Measurements from ENCODE around the gene ZMYND19.
"Not testable (repeated sequence)": the region's sequence is repeated elsewhere in the genome, so short reads cannot be mapped to it uniquely, and the experiment has no call there.

ZMYND19 gene

DNA sequence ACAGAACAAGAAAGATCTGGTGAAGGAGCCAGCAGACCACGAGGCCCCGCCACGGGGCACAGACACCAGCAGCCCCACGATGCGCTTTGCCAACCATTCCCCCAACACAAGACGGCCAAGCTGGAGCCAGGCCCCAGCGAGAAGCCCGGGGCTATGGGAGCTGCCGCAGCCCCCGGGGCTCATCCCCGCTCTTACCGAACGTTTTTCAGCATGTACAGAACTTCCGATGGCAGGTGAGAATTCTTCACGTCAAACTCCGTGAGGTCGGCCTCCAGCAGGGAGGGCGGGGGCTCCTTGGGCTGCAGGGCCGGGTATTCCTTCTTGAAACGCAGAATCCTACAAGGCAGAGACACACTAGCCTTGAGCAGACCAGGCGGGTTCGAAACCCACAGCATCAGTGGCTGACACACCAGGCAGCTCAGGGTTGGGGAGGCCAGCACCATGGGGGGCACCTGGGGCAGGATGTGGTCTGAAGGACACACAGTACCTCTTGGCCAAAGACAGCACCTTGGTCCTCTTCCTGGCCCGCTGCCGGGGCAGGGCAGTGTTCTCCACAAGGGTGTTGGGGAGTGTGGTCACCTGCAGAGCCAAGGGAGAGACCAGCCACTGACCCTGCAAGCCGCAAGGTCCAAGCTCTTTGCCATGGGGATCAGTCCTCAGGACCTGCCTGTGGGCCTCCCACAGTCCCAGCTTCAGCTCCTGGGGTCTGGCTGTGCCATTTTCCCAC is 46.9 kb downstream of the ZMYND19 start:
- TF ChIP-seq, protein P1, sequence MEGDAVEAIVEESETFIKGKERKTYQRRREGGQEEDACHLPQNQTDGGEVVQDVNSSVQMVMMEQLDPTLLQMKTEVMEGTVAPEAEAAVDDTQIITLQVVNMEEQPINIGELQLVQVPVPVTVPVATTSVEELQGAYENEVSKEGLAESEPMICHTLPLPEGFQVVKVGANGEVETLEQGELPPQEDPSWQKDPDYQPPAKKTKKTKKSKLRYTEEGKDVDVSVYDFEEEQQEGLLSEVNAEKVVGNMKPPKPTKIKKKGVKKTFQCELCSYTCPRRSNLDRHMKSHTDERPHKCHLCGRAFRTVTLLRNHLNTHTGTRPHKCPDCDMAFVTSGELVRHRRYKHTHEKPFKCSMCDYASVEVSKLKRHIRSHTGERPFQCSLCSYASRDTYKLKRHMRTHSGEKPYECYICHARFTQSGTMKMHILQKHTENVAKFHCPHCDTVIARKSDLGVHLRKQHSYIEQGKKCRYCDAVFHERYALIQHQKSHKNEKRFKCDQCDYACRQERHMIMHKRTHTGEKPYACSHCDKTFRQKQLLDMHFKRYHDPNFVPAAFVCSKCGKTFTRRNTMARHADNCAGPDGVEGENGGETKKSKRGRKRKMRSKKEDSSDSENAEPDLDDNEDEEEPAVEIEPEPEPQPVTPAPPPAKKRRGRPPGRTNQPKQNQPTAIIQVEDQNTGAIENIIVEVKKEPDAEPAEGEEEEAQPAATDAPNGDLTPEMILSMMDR (conservative IDR thresholded peaks at IDR 0.05; ENCODE audit: low read depth, low read length) = no peak
- H3K4me3 ChIP-seq (ENCODE audit: low read length) = no peak overlapping the region
- DNase-seq (ENCODE audit: low read depth) = no peak

DNA sequence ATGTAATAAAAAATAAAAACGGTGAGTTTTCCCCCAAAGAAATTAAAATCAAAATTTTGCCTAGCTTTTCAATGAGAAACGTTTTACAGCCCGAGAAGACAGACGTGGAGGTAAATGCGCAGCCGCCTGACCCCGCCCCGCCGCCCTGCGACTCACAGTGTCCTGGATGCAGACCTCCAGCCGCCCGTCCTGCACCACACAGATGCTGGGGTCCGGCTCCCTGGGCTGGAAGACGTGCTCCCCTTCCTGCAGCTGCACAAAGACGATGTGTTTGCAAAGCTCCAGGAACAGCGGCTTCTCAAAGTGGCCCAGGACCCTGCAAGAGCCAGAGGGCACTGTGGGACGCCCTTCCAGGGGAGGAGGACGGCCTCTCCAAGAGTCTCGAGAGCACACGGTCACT is 47.8 kb downstream of the ZMYND19 start:
- TF ChIP-seq, protein P1 (conservative IDR thresholded peaks at IDR 0.05; ENCODE audit: low read depth, low read length) = no peak
- H3K4me3 ChIP-seq (ENCODE audit: low read length) = no peak overlapping the region
- no peak for DNase-seq (ENCODE audit: low read depth)

DNA sequence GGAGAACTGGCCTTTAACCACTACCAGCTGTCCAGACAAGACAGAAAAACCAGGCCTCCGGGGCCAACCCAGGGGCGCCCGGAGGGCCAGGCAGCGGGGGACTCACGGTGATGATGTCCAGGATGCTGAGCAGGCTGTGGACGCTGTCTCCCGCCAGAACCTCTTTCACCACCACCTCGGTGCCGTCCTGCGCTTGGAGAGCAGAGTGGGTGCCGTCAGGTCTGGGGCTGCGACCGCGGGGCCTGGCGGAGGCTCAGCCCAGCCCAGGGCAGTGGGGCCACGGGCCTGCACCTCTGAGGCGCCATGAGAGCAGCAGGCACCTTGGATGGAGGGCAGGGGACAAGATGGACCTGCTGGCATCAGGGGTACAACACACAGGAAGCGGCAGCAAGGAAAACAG is 49.8 kb downstream of the ZMYND19 start:
- DNase-seq (ENCODE audit: low read depth) = no peak
- no peak overlapping the region for H3K4me3 ChIP-seq (ENCODE audit: low read length)
- TF ChIP-seq, protein P1 (conservative IDR thresholded peaks at IDR 0.05; ENCODE audit: low read depth, low read length) = no peak

DNA sequence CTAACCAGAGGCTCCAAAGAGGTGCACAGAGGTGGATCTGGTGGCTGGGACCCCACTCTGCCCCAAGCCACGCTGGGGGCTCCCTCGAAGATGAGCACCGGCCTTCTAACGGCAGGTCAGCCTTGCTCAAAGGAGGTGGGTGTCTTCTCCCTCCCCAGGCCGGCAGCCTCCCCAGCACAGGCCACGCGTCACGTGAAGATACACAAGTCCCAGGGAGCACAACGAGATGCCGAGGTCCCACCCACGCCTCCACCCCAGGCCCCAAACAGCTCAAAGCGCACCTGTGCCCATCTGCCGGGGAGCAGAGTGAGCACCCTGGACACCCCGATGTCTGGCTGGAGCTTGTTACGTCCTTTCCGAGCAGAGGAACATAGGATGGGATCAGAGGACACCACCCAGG is 52.3 kb downstream of the ZMYND19 start:
- no peak overlapping the region for H3K4me3 ChIP-seq (ENCODE audit: low read length)
- TF ChIP-seq, protein P1 (conservative IDR thresholded peaks at IDR 0.05; ENCODE audit: low read depth, low read length) = no peak
- no peak for DNase-seq (ENCODE audit: low read depth)

DNA sequence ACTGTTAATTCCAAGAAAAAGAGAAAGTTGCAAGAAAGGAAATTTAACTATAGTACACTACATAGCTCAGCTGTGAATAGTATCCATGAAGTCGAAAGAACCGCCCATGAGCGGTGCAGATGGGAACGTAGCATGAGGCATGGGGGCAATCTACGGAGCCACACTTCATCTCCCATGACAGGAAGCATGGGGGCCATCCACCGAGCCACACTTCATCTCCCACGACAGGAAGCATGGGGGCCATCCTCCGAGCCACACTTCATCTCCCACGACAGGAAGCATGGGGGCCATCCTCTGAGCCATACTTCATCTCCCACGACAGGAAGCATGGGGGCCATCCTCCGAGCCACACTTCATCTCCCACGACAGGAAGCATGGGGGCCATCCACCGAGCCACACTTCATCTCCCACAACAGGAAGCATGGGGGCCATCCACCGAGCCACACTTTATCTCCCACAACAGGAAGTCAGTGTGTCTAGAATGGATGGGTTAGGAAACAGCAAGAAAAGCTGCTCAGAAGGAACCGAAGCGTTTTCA is 53.6 kb downstream of the ZMYND19 start:
- not testable (repeated sequence) for H3K4me3 ChIP-seq (ENCODE audit: low read length); DNase-seq (ENCODE audit: low read depth)

DNA sequence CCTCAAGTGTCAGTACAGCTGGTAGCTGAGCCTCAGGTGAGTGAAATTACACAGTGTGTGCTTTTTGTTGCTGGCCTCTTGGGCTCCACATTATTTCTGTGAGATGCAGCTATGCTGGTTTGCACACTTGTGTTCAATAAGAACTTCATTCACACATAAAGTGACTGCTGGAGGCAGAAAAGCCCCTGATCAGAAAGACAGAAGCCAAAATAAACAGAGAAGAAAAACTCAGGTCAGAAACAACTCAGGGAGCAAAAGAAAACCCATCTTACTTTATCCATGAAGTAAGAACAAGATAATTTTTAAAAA is 55.2 kb downstream of the ZMYND19 start:
- no peak overlapping the region for H3K4me3 ChIP-seq (ENCODE audit: low read length)
- TF ChIP-seq, protein P1 (conservative IDR thresholded peaks at IDR 0.05; ENCODE audit: low read depth, low read length) = no peak

DNA sequence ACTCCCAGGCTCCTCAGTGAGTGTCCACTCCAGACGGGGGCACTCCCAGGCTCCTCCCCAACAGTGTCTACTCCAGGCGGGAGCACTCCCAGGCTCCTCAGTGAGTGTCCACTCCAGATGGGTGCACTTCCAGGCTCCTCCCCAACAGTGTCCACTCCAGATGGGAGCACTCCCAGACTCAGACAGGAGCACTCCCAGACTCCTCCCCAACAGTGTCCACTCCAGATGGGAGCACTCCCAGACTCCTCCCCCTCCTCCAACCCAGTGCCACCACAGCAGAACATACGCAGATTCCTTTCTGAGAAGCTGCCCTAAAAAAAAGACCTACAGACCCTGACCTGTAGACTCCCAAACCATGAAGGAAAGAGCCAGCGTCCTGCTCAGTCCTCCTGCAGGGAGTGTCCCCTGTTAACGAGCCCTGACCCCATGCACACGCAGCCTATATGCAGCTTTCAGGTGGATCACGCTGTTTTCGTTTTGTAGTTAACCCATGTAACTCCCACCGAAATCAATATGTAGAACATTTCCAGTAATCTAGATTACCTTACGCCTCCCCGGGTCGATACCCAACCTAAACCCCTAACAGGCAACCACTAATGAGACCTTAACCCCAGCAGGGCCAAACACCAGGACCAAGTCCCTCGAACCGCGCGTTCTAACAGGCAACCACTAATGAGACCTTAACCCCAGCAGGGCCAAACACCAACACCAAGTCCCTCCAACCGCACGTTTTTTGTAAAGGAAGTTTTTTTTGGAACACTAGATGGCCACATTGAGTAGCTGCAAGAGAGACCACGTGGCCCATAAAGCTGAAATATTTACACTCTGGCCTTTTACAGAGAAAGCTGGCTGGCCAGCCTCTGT is 55.8 kb downstream of the ZMYND19 start:
- H3K4me3 ChIP-seq (ENCODE audit: low read length) = no peak overlapping the region
- DNase-seq (ENCODE audit: low read depth) = no peak
- TF ChIP-seq, protein P1 (conservative IDR thresholded peaks at IDR 0.05; ENCODE audit: low read depth, low read length) = peak; percentile 84

More for the DNA sequence above, 55.2 kb downstream of the ZMYND19 start:
- DNase-seq (ENCODE audit: low read depth) = no peak

DNA sequence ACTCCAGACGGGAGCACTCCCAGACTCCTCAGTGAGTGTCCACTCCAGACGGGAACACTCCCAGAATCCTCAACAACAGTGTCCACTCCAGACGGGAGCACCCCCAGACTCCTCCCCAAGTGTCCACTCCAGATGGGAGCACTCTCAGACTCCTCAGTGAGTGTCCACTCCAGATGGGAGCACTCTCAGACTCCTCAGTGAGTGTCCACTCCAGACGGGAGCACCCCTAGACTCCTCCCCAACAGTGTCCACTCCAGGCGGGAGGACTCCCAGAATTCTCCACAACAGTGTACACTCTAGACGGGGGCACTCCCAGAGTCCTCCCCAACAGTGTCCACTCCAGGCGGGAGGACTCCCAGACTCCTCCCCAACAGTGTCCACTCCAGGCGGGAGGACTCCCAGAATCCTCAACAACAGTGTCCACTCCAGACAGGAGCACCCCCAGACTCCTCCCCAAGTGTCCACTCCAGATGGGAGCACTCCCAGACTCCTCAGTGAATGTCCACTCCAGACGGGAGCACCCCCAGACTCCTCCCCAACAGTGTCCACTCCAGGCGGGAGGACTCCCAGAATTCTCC is 57.3 kb downstream of the ZMYND19 start:
- DNase-seq (ENCODE audit: low read depth); H3K4me3 ChIP-seq (ENCODE audit: low read length): not testable (repeated sequence)
